ENCODE data around the gene KRTAP16-1. TPM values are rescaled to one million over a fixed set of nuclear protein-coding genes. Genes with fewer than 3 reads are reported as not detected.

The KRTAP16-1 gene
- total RNA-seq, 1 experiment from 2014 or later: not detected

DNA sequence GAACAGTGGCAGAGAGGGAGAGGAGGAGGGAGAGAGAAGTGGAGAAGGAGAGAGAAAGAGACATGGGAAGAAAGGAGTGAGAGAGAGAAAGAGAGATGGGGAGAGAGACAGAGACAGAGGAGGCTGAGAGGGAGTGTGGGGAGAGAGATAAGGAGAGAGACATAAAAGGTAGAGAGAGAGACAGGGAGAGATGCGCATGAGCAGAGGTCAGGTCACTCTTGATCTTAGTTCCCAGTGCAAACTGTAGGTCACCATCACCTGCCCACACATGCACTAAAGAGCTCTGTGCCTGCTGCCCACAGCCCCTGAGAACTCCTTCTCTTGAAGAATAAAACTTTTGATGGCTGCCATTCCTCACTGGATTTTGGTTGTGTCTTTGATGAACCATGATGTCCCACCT is 26.6 kb upstream of the KRTAP16-1 start:
- TF ChIP-seq JAZF1 (CRISPR knock-in tag; IDR thresholded peaks at IDR 0.05) (no peak), FOXP1 (CRISPR knock-in tag; IDR thresholded peaks at IDR 0.05; ENCODE audit: borderline replicate concordance) (no peak), ZNF512 (CRISPR knock-in tag; IDR thresholded peaks at IDR 0.05; ENCODE audit: borderline replicate concordance) (no peak), MYBL2 (CRISPR knock-in tag; IDR thresholded peaks at IDR 0.05) (no peak), ZNF423 (CRISPR knock-in tag; IDR thresholded peaks at IDR 0.05) (no peak), TP53 (CRISPR knock-in tag; IDR thresholded peaks at IDR 0.05) (no peak), ZNF138 (CRISPR knock-in tag; conservative IDR thresholded peaks at IDR 0.05) (no peak), TCF7 (CRISPR knock-in tag; IDR thresholded peaks at IDR 0.05; ENCODE audit: low read depth) (no peak)
- TF ChIP-seq, protein P1, sequence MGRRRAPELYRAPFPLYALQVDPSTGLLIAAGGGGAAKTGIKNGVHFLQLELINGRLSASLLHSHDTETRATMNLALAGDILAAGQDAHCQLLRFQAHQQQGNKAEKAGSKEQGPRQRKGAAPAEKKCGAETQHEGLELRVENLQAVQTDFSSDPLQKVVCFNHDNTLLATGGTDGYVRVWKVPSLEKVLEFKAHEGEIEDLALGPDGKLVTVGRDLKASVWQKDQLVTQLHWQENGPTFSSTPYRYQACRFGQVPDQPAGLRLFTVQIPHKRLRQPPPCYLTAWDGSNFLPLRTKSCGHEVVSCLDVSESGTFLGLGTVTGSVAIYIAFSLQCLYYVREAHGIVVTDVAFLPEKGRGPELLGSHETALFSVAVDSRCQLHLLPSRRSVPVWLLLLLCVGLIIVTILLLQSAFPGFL (CRISPR knock-in tag; IDR thresholded peaks at IDR 0.05; ENCODE audit: borderline replicate concordance): no peak
- no peak for DNase-seq (ENCODE audit: low spot score)
- no peak for ATAC-seq
- no peaks in the 10 kb centered on the region for H3K27me3 Mint-ChIP-seq (ENCODE audit: low read depth)
- H3K4me1 Mint-ChIP-seq: no peaks in the 10 kb centered on the region
- H3K27ac Mint-ChIP-seq: no peak overlapping the region
- no peak overlapping the region for H3K4me3 Mint-ChIP-seq
- ChIA-PET CTCF (no interaction called here), POLR2A (no interaction called here)
- H3K9me3 Mint-ChIP-seq: peaks cover 4% of the 10 kb centered on the region; the same call in 1 of the 2 replicates
- H3K36me3 Mint-ChIP-seq: no peaks in the 10 kb centered on the region

- no peak for DNase-seq (ENCODE audit: low spot score)
- POLR2A ChIA-PET: no interaction called here
- H3K9me3 Mint-ChIP-seq: peaks cover 4% of the 10 kb centered on the region; the same call in 1 of the 2 replicates
- no peak for ATAC-seq
- H3K27ac Mint-ChIP-seq: no peak overlapping the region
- no peak overlapping the region for H3K4me3 Mint-ChIP-seq
- no peaks in the 10 kb centered on the region for H3K27me3 Mint-ChIP-seq (ENCODE audit: low read depth)
- no peaks in the 10 kb centered on the region for H3K4me1 Mint-ChIP-seq
- no peaks in the 10 kb centered on the region for H3K36me3 Mint-ChIP-seq
- CTCF ChIA-PET: interaction anchor here (1.1 to 1.4 kb wide), 2 partner anchors 83 to 328 kb away, joined by 3 read pairs; no protein-coding TSS in a partner anchor
- TF ChIP-seq TEAD4 (CRISPR knock-in tag; IDR thresholded peaks at IDR 0.05) (no peak), CREM (CRISPR knock-in tag; IDR thresholded peaks at IDR 0.05) (no peak), JAZF1 (CRISPR knock-in tag; IDR thresholded peaks at IDR 0.05) (no peak), TP53 (CRISPR knock-in tag; IDR thresholded peaks at IDR 0.05) (no peak), EMX1 (CRISPR knock-in tag; IDR thresholded peaks at IDR 0.05) (no peak), IRF2 (CRISPR knock-in tag; IDR thresholded peaks at IDR 0.05; ENCODE audit: borderline replicate concordance, low read depth) (no peak), FOXP4 (CRISPR knock-in tag; IDR thresholded peaks at IDR 0.05) (no peak)
- TF ChIP-seq, protein P2, sequence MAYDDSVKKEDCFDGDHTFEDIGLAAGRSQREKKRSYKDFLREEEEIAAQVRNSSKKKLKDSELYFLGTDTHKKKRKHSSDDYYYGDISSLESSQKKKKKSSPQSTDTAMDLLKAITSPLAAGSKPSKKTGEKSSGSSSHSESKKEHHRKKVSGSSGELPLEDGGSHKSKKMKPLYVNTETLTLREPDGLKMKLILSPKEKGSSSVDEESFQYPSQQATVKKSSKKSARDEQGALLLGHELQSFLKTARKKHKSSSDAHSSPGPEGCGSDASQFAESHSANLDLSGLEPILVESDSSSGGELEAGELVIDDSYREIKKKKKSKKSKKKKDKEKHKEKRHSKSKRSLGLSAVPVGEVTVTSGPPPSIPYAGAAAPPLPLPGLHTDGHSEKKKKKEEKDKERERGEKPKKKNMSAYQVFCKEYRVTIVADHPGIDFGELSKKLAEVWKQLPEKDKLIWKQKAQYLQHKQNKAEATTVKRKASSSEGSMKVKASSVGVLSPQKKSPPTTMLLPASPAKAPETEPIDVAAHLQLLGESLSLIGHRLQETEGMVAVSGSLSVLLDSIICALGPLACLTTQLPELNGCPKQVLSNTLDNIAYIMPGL (CRISPR knock-in tag; IDR thresholded peaks at IDR 0.05): no peak
- TF ChIP-seq, protein P3, sequence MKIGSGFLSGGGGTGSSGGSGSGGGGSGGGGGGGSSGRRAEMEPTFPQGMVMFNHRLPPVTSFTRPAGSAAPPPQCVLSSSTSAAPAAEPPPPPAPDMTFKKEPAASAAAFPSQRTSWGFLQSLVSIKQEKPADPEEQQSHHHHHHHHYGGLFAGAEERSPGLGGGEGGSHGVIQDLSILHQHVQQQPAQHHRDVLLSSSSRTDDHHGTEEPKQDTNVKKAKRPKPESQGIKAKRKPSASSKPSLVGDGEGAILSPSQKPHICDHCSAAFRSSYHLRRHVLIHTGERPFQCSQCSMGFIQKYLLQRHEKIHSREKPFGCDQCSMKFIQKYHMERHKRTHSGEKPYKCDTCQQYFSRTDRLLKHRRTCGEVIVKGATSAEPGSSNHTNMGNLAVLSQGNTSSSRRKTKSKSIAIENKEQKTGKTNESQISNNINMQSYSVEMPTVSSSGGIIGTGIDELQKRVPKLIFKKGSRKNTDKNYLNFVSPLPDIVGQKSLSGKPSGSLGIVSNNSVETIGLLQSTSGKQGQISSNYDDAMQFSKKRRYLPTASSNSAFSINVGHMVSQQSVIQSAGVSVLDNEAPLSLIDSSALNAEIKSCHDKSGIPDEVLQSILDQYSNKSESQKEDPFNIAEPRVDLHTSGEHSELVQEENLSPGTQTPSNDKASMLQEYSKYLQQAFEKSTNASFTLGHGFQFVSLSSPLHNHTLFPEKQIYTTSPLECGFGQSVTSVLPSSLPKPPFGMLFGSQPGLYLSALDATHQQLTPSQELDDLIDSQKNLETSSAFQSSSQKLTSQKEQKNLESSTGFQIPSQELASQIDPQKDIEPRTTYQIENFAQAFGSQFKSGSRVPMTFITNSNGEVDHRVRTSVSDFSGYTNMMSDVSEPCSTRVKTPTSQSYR (CRISPR knock-in tag; IDR thresholded peaks at IDR 0.05): no peak
- TF ChIP-seq, protein P4, sequence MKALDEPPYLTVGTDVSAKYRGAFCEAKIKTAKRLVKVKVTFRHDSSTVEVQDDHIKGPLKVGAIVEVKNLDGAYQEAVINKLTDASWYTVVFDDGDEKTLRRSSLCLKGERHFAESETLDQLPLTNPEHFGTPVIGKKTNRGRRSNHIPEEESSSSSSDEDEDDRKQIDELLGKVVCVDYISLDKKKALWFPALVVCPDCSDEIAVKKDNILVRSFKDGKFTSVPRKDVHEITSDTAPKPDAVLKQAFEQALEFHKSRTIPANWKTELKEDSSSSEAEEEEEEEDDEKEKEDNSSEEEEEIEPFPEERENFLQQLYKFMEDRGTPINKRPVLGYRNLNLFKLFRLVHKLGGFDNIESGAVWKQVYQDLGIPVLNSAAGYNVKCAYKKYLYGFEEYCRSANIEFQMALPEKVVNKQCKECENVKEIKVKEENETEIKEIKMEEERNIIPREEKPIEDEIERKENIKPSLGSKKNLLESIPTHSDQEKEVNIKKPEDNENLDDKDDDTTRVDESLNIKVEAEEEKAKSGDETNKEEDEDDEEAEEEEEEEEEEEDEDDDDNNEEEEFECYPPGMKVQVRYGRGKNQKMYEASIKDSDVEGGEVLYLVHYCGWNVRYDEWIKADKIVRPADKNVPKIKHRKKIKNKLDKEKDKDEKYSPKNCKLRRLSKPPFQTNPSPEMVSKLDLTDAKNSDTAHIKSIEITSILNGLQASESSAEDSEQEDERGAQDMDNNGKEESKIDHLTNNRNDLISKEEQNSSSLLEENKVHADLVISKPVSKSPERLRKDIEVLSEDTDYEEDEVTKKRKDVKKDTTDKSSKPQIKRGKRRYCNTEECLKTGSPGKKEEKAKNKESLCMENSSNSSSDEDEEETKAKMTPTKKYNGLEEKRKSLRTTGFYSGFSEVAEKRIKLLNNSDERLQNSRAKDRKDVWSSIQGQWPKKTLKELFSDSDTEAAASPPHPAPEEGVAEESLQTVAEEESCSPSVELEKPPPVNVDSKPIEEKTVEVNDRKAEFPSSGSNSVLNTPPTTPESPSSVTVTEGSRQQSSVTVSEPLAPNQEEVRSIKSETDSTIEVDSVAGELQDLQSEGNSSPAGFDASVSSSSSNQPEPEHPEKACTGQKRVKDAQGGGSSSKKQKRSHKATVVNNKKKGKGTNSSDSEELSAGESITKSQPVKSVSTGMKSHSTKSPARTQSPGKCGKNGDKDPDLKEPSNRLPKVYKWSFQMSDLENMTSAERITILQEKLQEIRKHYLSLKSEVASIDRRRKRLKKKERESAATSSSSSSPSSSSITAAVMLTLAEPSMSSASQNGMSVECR (CRISPR knock-in tag; IDR thresholded peaks at IDR 0.05; ENCODE audit: borderline replicate concordance): no peak
- TF ChIP-seq, protein P5, sequence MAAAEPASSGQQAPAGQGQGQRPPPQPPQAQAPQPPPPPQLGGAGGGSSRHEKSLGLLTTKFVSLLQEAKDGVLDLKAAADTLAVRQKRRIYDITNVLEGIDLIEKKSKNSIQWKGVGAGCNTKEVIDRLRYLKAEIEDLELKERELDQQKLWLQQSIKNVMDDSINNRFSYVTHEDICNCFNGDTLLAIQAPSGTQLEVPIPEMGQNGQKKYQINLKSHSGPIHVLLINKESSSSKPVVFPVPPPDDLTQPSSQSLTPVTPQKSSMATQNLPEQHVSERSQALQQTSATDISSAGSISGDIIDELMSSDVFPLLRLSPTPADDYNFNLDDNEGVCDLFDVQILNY (CRISPR knock-in tag; IDR thresholded peaks at IDR 0.05): no peak
Measured at GRCh38 chr17:41334385-41335305, 25.5 kb upstream of the KRTAP16-1 start.
